PC-9 (cell line): ENCODE data around the gene HIBADH.

ENCODE experiments used
- EZH2 ChIP-seq: fragments of 200-600 bp; sonication (generic); IDR thresholded peaks from 2 replicates; pipeline ENCODE4 v1.8.0; 2017; ENCODE audit warnings: antibody characterized with exemption, low read depth
- TF ChIP-seq, protein P1 (sequence below): fragments of 200-600 bp; sonication (generic); conservative IDR thresholded peaks from 2 replicates; pipeline ENCODE4 v1.6.1; 2017; ENCODE audit warnings: mixed run types, antibody characterized with exemption, mild to moderate bottlenecking, moderate library complexity

DNA sequence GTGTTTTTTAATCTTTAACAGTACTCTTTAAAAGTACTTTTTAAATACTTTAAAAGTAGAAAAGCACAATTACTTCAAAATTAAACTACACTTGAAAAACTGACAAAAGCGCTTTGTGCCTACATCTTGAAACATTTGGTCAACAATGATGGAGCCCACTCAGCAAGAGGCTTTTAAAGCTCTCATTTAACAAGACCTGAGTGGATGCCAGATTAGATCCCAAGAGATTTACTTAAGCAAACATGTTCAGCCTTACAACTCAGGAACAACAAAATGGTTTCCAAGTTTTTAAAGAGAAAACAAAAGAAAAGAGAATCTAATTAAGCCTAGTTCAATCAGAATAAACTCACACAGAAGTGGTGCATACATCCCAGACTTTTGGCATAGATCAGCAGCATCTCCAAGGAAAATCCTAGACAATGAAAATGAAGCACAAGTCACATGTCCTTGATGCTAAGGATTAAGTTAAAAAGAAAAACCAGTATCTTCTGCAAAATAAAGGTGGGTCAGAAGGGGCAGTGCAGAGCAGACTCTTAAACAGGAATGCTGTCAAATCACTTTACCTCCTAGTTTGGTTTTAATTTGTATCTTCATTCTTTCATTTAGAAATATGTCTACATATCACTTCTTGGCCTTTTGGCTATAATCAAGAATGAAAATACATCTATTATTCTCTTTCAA, 26.2 kb downstream of the HIBADH start:
- TF ChIP-seq, protein P1, sequence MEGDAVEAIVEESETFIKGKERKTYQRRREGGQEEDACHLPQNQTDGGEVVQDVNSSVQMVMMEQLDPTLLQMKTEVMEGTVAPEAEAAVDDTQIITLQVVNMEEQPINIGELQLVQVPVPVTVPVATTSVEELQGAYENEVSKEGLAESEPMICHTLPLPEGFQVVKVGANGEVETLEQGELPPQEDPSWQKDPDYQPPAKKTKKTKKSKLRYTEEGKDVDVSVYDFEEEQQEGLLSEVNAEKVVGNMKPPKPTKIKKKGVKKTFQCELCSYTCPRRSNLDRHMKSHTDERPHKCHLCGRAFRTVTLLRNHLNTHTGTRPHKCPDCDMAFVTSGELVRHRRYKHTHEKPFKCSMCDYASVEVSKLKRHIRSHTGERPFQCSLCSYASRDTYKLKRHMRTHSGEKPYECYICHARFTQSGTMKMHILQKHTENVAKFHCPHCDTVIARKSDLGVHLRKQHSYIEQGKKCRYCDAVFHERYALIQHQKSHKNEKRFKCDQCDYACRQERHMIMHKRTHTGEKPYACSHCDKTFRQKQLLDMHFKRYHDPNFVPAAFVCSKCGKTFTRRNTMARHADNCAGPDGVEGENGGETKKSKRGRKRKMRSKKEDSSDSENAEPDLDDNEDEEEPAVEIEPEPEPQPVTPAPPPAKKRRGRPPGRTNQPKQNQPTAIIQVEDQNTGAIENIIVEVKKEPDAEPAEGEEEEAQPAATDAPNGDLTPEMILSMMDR: no peak
- TF ChIP-seq EZH2: no peak
